BJ (cell line): ENCODE data around the gene POC1A. TPM values are rescaled to one million over a fixed set of nuclear protein-coding genes. Genes with fewer than 3 reads are reported as not detected.
"Not testable (repeated sequence)": the region's sequence is repeated elsewhere in the genome, so short reads cannot be mapped to it uniquely, and the experiment has no call there.

ENCODE experiments used
- CTCF ChIA-PET: fragments of 350-600 bp; formaldehyde crosslinking; extraction: SDS; loops from one replicate; lab custom pipeline; 2021; ENCODE audit warnings: antibody characterized with exemption, inconsistent platforms; lab: Yijun Ruan, JAX
- POLR2A ChIA-PET: fragments of 300-600 bp; sonication (Branson Sonifier 250); formaldehyde crosslinking; extraction: SDS; loops from one replicate; lab custom pipeline; 2021; ENCODE audit warnings: antibody characterized with exemption; lab: Charles Lee
- DNase-seq: peaks from one replicate; pipeline ENCODE4 v3.0.0-alpha.2; 2011; ENCODE audit warnings: low read depth
- H3K27me3 ChIP-seq: 2 replicates; pipeline ENCODE4 v1.6.0; 2011; ENCODE audit warnings: low read length; ENCODE audit not compliant: control insufficient read depth, insufficient read depth
- H3K36me3 ChIP-seq: 2 replicates; pipeline ENCODE4 v1.5.1; 2011; ENCODE audit warnings: low read length; ENCODE audit not compliant: control insufficient read depth, insufficient read depth
- H3K4me3 ChIP-seq: 2 replicates; pipeline ENCODE4 v1.5.1; 2011; ENCODE audit warnings: low read depth, mild to moderate bottlenecking, control low read depth, low read length
- CTCF ChIP-seq: IDR thresholded peaks from 2 replicates; pipeline ENCODE4 v1.5.1; 2011; ENCODE audit warnings: low read depth, mild to moderate bottlenecking, control low read depth, inconsistent platforms, low read length, moderate library complexity; ENCODE audit not compliant: insufficient read depth
- polyA plus RNA-seq: library from polyadenylated mRNA; depleted of rRNA; stranded (reverse); fragments of >200 nt; gene quantifications from 2 replicates; pipeline ENCODE4 v1.2.3, GENCODE V29; 2011

The POC1A gene
- polyA plus RNA-seq, 1 experiment = 18.4 TPM

GRCh38 chr3:52171514-52172261, 17.5 kb upstream of the POC1A start:
- Histone ChIP-seq H3K4me3 (no peak overlapping the region), H3K36me3 (no peaks in the 10 kb centered on the region), H3K27me3 (peaks cover 2% of the 10 kb centered on the region; the same call in 1 of the 2 replicates)
- POLR2A ChIA-PET = no interaction called here
- no peak for DNase-seq
- CTCF ChIA-PET = interaction anchor here (1.0 to 2.0 kb wide), 5 partner anchors 9 to 17 kb away, joined by 3 to 7 read pairs (median 5); partner anchors contain the start of gene POC1A
- peak; percentile 34 for TF ChIP-seq CTCF

DNA sequence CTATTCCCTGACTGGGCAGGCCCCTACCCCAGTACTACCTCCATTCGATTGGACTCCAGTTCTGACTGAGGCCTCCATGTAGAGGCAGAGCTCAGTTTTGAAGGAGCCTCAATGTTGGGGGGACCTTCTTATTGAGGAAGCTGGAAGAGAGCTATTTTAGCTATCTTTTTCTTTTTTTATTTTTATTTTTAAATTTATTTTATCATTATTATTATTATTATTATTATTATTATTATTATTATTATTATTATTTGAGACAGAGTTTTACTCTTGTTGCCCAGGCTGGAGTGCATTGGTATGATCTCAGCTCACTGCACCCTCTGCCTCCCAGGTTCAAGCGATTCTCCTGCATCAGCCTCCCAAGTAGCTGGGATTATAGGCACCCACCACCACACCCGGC, 16.0 kb upstream of the POC1A start:
- H3K27me3 ChIP-seq, H3K36me3 ChIP-seq, DNase-seq, POLR2A ChIA-PET, H3K4me3 ChIP-seq: not testable (repeated sequence)
- CTCF ChIA-PET = interaction anchor here (0.9 to 2.0 kb wide), 5 partner anchors 10 to 168 kb away, joined by 3 to 7 read pairs (median 3); partner anchors contain the start of gene POC1A

DNA sequence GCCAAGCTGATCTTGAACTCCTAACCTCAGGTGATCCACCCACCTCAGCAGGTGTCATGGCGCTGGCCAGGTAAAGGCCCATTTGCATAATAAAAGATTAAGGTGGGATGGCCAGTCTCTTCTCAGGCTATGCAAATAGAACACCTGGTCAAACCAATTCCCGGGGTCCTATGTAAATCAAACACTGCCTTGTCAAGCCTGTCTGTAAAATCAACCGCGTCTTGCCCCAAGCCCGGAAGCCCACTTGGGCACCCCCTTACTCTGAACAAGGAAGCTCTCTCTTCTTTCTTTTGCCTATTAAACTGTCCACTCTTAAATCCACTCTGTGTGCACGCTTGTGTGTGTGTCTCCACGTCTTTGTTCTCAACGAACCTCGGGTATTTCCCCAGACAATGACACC, 13.0 kb upstream of the POC1A start:
- POLR2A ChIA-PET = no interaction called here
- TF ChIP-seq CTCF = no peak
- Histone ChIP-seq H3K27me3 (no peaks in the 10 kb centered on the region), H3K36me3 (no peaks in the 10 kb centered on the region), H3K4me3 (no peak overlapping the region)
- CTCF ChIA-PET = interaction anchor here (0.7 to 1.4 kb wide), 3 partner anchors 9 to 163 kb away, joined by 3 read pairs; no protein-coding TSS in a partner anchor
- DNase-seq = no peak

DNA sequence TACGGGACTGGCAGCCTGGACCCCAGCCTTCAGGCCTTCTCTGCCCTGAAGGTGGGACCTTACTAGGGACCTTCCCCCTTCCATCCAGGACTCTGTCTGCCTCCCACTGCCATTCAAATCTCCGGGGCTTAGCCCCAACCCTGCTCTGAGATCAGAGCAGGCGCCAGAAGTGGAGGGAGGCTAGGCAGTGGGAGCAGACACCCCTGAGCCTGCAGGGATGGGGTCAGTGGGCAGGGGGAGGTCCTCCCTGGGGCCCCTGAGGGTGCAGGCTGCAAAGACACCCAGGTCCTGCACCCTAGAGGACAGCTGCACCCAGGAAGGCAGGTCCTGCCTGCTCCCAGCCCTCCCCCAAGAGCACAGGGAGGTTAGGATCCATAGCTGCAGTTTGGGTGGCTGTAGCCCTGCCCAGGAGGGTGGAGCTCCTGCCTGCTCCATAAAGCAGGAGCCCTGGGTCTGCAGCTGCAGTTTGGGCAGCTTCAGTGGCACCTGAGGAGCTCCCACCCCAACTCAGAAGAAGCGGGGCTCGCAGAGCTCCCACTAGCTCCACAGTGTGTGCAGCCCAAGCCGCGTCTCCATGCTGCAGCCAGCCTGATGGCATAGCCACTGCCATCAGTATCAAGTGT, 8.1 kb upstream of the POC1A start:
- no peak for TF ChIP-seq CTCF
- POLR2A ChIA-PET = no interaction called here
- DNase-seq = no peak
- H3K36me3 ChIP-seq = no peaks in the 10 kb centered on the region
- H3K4me3 ChIP-seq = no peak overlapping the region
- CTCF ChIA-PET = interaction anchor here (1.2 to 1.5 kb wide), 4 partner anchors 9 to 39 kb away, joined by 3 read pairs; no protein-coding TSS in a partner anchor
- H3K27me3 ChIP-seq = no peaks in the 10 kb centered on the region

DNA sequence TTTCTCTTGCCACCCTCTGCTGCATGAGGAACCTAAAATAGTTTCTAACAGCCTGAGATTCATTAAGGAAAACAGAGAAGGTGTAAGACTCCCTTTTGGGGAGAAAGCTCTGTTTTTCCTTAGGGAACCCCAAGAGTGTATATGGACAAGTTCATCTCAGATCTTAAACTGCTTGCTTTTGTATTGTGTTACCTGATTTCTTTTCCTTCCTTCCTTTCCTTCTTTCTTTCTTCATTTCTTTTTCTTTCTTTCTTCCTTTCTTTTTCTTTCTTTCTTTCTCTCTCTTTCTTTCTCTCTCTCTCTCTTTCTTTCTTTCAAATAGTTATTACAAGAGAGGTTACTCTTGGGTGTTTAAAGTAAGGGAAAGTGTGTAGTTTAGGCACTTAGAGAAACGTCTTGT, 5.3 kb upstream of the POC1A start:
- CTCF ChIA-PET = interaction anchor here (1.4 kb wide), 2 partner anchors 11 to 155 kb away, joined by 3 to 7 read pairs; no protein-coding TSS in a partner anchor

More for the DNA sequence above, 5.3 kb upstream of the POC1A start:
- POLR2A ChIA-PET = no interaction called here
- Histone ChIP-seq H3K27me3 (no peaks in the 10 kb centered on the region), H3K4me3 (no peak overlapping the region), H3K36me3 (no peaks in the 10 kb centered on the region)
- DNase-seq = no peak
- no peak for TF ChIP-seq CTCF
